ENCODE measurements around the gene NADK2. TPM values are rescaled to one million over a fixed set of nuclear protein-coding genes. Genes with fewer than 3 reads are reported as not detected.

The NADK2 gene
- total and polyA plus RNA-seq, 3 experiments from 2014 or later = 7.9 to 24.3 (median 22.7) TPM

GRCh38 chr5:36232533-36232932 lies 9.2 kb downstream of the NADK2 start:
- POLR2A ChIA-PET = no interaction called here
- Mint-ChIP-seq H3K4me3 (no peak overlapping the region), H3K36me3 (no peaks in the 10 kb centered on the region)

DNA sequence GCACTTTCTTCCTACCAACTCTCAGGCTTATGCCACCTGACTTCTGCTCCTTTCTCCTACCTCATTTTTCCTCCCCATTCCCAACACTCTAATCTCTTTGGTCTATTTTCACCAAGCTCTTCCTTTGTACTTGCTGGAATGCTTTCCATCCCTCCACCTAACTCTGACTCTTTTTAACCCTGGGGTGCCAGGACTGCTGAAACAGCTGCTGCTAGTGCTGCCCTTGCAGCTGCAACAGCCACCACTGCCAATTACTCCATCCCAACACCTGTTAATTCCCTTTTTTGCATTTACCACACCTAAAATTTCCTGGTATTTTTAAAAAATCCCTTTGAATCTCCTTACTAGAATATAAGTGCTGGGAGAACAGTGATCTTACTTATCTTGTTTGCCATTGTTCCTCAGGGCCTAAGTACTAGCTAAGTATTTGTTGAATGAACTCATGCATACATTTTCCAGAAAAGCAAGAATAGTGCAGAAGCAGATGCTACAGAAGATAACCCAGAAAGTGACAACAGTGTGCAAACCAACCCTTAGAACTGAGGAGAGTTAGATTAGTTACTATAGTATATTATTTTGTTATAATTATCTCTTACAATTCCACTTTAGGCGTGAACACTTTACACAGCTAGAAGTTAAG lies 11.5 kb downstream of the NADK2 start:
- ChIA-PET POLR2A (no interaction called here), CTCF (interaction anchor here (3.5 kb wide), 1 partner anchor 11 kb away, joined by 17 read pairs; the partner anchor contains the start of gene NADK2)
- Mint-ChIP-seq H3K27me3 (no peaks in the 10 kb centered on the region), H3K9me3 (no peaks in the 10 kb centered on the region), H3K36me3 (peaks cover 1 to 9% (median 4%) of the 10 kb centered on the region in 3 donors), H3K4me3 (no peak overlapping the region), H3K27ac (peak overlapping the region in 1 of 8 donors; percentile 23), H3K4me1 (peaks cover 7 to 18% (median 13%) of the 10 kb centered on the region in 3 donors)
- DNase-seq = no peak
- H3K4me1 ChIP-seq (ENCODE audit: insufficient read depth, low read length) = no peaks in the 10 kb centered on the region
- no peaks in the 10 kb centered on the region for H3K9me3 ChIP-seq (ENCODE audit: low read length)
- no peaks in the 10 kb centered on the region for H3K27me3 ChIP-seq (ENCODE audit: insufficient read depth, low read length, poor library complexity, severe bottlenecking)
- H3K36me3 ChIP-seq (ENCODE audit: insufficient read depth, low read length) = peaks cover 5% of the 10 kb centered on the region
- H3K4me3 ChIP-seq (ENCODE audit: low read length) = no peak overlapping the region
- H3K27ac ChIP-seq (ENCODE audit: low read depth, low read length) = no peak overlapping the region

More at GRCh38 chr5:36232533-36232932, 9.2 kb downstream of the NADK2 start:
- Histone ChIP-seq H3K36me3 (ENCODE audit: insufficient read depth, low read length) (no peaks in the 10 kb centered on the region), H3K9me3 (ENCODE audit: low read length) (no peaks in the 10 kb centered on the region), H3K4me3 (ENCODE audit: low read length) (no peak overlapping the region), H3K27ac (ENCODE audit: low read depth, low read length) (no peak overlapping the region), H3K4me1 (ENCODE audit: insufficient read depth, low read length) (no peaks in the 10 kb centered on the region), H3K27me3 (ENCODE audit: insufficient read depth, low read length, poor library complexity, severe bottlenecking) (no peaks in the 10 kb centered on the region)
- Mint-ChIP-seq H3K27ac (peak overlapping the region in 1 of 8 donors; percentile 49), H3K27me3 (no peaks in the 10 kb centered on the region), H3K4me1 (peaks cover 12 to 31% (median 25%) of the 10 kb centered on the region in 3 donors), H3K9me3 (no peaks in the 10 kb centered on the region)
- no peak for DNase-seq
- CTCF ChIA-PET = interaction anchor here (1.3 kb wide), 1 partner anchor 9 kb away, joined by 6 read pairs; the partner anchor contains the start of gene NADK2

DNA sequence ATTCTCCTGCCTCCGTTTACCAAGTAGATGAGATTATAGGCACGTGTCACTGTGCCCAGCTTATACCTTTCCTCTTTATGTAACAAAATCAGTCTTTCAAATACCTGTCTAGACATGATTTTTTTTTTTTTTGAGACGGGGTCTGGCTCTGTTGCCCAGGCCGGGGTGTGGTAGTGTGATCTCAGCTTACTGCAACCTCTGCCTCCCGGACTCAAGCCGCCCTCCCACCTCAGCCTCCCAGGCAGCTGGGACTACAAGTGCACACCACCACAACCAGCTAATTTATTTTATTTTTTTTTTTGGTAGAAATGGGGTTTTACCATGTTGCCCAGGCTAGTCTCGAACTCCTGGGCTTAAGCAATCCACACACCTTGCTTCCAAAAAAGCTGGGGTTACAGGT lies 13.2 kb downstream of the NADK2 start:
- Histone ChIP-seq H3K4me1 (ENCODE audit: insufficient read depth, low read length) (no peaks in the 10 kb centered on the region), H3K36me3 (ENCODE audit: insufficient read depth, low read length) (peaks cover 7% of the 10 kb centered on the region), H3K27ac (ENCODE audit: low read depth, low read length) (no peak overlapping the region), H3K4me3 (ENCODE audit: low read length) (no peak overlapping the region), H3K9me3 (ENCODE audit: low read length) (no peaks in the 10 kb centered on the region), H3K27me3 (ENCODE audit: insufficient read depth, low read length, poor library complexity, severe bottlenecking) (no peaks in the 10 kb centered on the region)
- CTCF ChIA-PET = interaction anchor here (0.9 to 3.5 kb wide), 2 partner anchors 11 to 13 kb away, joined by 3 to 17 read pairs; partner anchors contain the start of gene NADK2
- no peak for DNase-seq
- no peak overlapping the region for H3K27ac Mint-ChIP-seq
- no peak overlapping the region for H3K4me3 Mint-ChIP-seq
- H3K27me3 Mint-ChIP-seq = no peaks in the 10 kb centered on the region
- H3K36me3 Mint-ChIP-seq = peaks cover 1 to 15% (median 4%) of the 10 kb centered on the region in 3 donors
- H3K4me1 Mint-ChIP-seq = peaks cover 7 to 18% (median 13%) of the 10 kb centered on the region in 3 donors
- H3K9me3 Mint-ChIP-seq = no peaks in the 10 kb centered on the region
- POLR2A ChIA-PET = no interaction called here

GRCh38 chr5:36227046-36227445 lies 14.7 kb downstream of the NADK2 start:
- Histone ChIP-seq H3K36me3 (ENCODE audit: insufficient read depth, low read length) (peaks cover 7% of the 10 kb centered on the region), H3K27ac (ENCODE audit: low read depth, low read length) (no peak overlapping the region), H3K27me3 (ENCODE audit: insufficient read depth, low read length, poor library complexity, severe bottlenecking) (no peaks in the 10 kb centered on the region), H3K4me1 (ENCODE audit: insufficient read depth, low read length) (no peaks in the 10 kb centered on the region), H3K4me3 (ENCODE audit: low read length) (no peak overlapping the region), H3K9me3 (ENCODE audit: low read length) (no peaks in the 10 kb centered on the region)
- peaks cover 5 to 9% (median 7%) of the 10 kb centered on the region in 3 donors for H3K4me1 Mint-ChIP-seq
- H3K36me3 Mint-ChIP-seq = peaks cover 1 to 15% (median 4%) of the 10 kb centered on the region in 3 donors
- no peak overlapping the region for H3K27ac Mint-ChIP-seq
- no peaks in the 10 kb centered on the region for H3K9me3 Mint-ChIP-seq
- no peak for DNase-seq
- H3K4me3 Mint-ChIP-seq = no peak overlapping the region
- H3K27me3 Mint-ChIP-seq = no peaks in the 10 kb centered on the region
- ChIA-PET CTCF (interaction anchor here (3.5 kb wide), 1 partner anchor 15 kb away, joined by 17 read pairs; the partner anchor contains the start of gene NADK2), POLR2A (no interaction called here)

DNA sequence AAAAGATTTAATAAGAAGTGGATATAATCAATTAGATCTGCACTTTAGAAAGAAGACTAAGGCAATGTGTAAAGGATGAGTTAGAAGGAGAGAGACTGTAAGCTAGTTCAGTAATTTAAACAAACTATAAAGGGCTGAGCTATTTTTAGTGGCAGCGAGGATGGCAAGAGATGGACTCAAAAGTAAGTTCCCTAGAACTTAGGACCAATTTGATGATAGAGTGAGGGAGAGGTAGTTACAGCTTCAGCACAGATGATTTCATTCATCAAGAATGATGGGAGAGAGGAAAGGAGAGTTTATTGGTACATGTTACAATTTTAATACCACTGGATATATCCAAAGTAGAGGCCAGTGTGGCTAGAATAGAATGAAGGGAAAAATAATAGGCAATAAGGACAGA lies 19.1 kb downstream of the NADK2 start:
- no peak overlapping the region for H3K4me3 Mint-ChIP-seq
- H3K27ac Mint-ChIP-seq = no peak overlapping the region
- Histone ChIP-seq H3K27ac (ENCODE audit: low read depth, low read length) (no peak overlapping the region), H3K4me1 (ENCODE audit: insufficient read depth, low read length) (no peaks in the 10 kb centered on the region), H3K4me3 (ENCODE audit: low read length) (no peak overlapping the region), H3K36me3 (ENCODE audit: insufficient read depth, low read length) (peaks cover 7% of the 10 kb centered on the region), H3K9me3 (ENCODE audit: low read length) (no peaks in the 10 kb centered on the region), H3K27me3 (ENCODE audit: insufficient read depth, low read length, poor library complexity, severe bottlenecking) (no peaks in the 10 kb centered on the region)
- peaks cover 4 to 37% (median 27%) of the 10 kb centered on the region in 3 donors for H3K36me3 Mint-ChIP-seq
- ChIA-PET POLR2A (no interaction called here), CTCF (interaction anchor here (1.3 kb wide), 1 partner anchor 19 kb away, joined by 3 read pairs; the partner anchor contains the start of gene NADK2)
- no peaks in the 10 kb centered on the region for H3K9me3 Mint-ChIP-seq
- no peak for DNase-seq
- H3K27me3 Mint-ChIP-seq = no peaks in the 10 kb centered on the region
- H3K4me1 Mint-ChIP-seq = no peaks in the 10 kb centered on the region

GRCh38 chr5:36217988-36218387 lies 23.7 kb downstream of the NADK2 start:
- no peak for DNase-seq
- Mint-ChIP-seq H3K4me3 (no peak overlapping the region), H3K9me3 (no peaks in the 10 kb centered on the region), H3K27ac (no peak overlapping the region), H3K36me3 (peaks cover 4 to 65% (median 19%) of the 10 kb centered on the region in 3 donors), H3K4me1 (no peaks in the 10 kb centered on the region), H3K27me3 (no peaks in the 10 kb centered on the region)
- ChIA-PET CTCF (interaction anchor here (1.4 kb wide), 1 partner anchor 47 kb away, joined by 4 read pairs; no protein-coding TSS in a partner anchor), POLR2A (interaction anchor here (1.1 kb wide), 1 partner anchor 10 kb away, joined by 4 read pairs; no protein-coding TSS in a partner anchor)
- H3K27ac ChIP-seq (ENCODE audit: low read depth, low read length) = no peak overlapping the region
- H3K4me3 ChIP-seq (ENCODE audit: low read length) = no peak overlapping the region
- no peaks in the 10 kb centered on the region for H3K4me1 ChIP-seq (ENCODE audit: insufficient read depth, low read length)
- no peaks in the 10 kb centered on the region for H3K9me3 ChIP-seq (ENCODE audit: low read length)
- peaks cover 7% of the 10 kb centered on the region for H3K36me3 ChIP-seq (ENCODE audit: insufficient read depth, low read length)
- no peaks in the 10 kb centered on the region for H3K27me3 ChIP-seq (ENCODE audit: insufficient read depth, low read length, poor library complexity, severe bottlenecking)

GRCh38 chr5:36217567-36217966 lies 24.2 kb downstream of the NADK2 start:
- no peak for DNase-seq
- no peaks in the 10 kb centered on the region for H3K27me3 Mint-ChIP-seq

DNA sequence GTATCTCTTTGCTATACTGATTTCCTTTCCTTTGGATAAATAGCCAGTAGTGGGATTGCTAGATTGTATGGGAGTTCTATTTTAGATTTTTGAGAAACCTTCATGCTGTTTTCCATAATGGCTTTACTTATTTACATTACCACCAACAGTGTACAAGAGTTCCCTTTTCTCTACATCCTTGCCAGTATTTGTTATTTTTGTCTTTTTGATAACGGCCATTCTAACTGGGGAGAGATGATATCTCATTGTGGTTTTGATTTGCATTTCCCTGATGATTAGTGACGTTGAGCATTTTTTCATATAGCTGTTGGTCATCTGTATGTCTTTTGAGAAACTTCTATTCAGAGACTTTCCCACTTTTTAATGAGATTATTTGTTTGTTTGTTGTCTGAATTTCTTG lies 25.8 kb downstream of the NADK2 start:
- H3K4me1 Mint-ChIP-seq = no peaks in the 10 kb centered on the region
- ChIA-PET CTCF (interaction anchor here (1.2 kb wide), 1 partner anchor 24 kb away, joined by 3 read pairs; no protein-coding TSS in a partner anchor), POLR2A (no interaction called here)
- no peaks in the 10 kb centered on the region for H3K9me3 Mint-ChIP-seq
- H3K27ac Mint-ChIP-seq = peak overlapping the region in 2 of 8 donors; percentile 16 to 18
- no peak overlapping the region for H3K27ac ChIP-seq (ENCODE audit: low read depth, low read length)
- H3K36me3 Mint-ChIP-seq = peaks cover 4 to 75% (median 22%) of the 10 kb centered on the region in 3 donors
- no peak for DNase-seq
- H3K27me3 ChIP-seq (ENCODE audit: insufficient read depth, low read length, poor library complexity, severe bottlenecking) = no peaks in the 10 kb centered on the region
- no peaks in the 10 kb centered on the region for H3K4me1 ChIP-seq (ENCODE audit: insufficient read depth, low read length)
- H3K4me3 ChIP-seq (ENCODE audit: low read length) = no peak overlapping the region
- no peaks in the 10 kb centered on the region for H3K9me3 ChIP-seq (ENCODE audit: low read length)
- H3K4me3 Mint-ChIP-seq = no peak overlapping the region
- no peaks in the 10 kb centered on the region for H3K27me3 Mint-ChIP-seq
- peaks cover 7% of the 10 kb centered on the region for H3K36me3 ChIP-seq (ENCODE audit: insufficient read depth, low read length)

More at GRCh38 chr5:36217567-36217966, 24.2 kb downstream of the NADK2 start:
- POLR2A ChIA-PET = interaction anchor here (1.1 kb wide), 1 partner anchor 10 kb away, joined by 4 read pairs; no protein-coding TSS in a partner anchor
- no peak overlapping the region for H3K4me3 Mint-ChIP-seq
- H3K36me3 Mint-ChIP-seq = peaks cover 4 to 69% (median 23%) of the 10 kb centered on the region in 3 donors
- Histone ChIP-seq H3K27ac (ENCODE audit: low read depth, low read length) (no peak overlapping the region), H3K9me3 (ENCODE audit: low read length) (no peaks in the 10 kb centered on the region), H3K27me3 (ENCODE audit: insufficient read depth, low read length, poor library complexity, severe bottlenecking) (no peaks in the 10 kb centered on the region), H3K4me1 (ENCODE audit: insufficient read depth, low read length) (no peaks in the 10 kb centered on the region), H3K36me3 (ENCODE audit: insufficient read depth, low read length) (peaks cover 7% of the 10 kb centered on the region), H3K4me3 (ENCODE audit: low read length) (no peak overlapping the region)
- no peak overlapping the region for H3K27ac Mint-ChIP-seq
- H3K4me1 Mint-ChIP-seq = no peaks in the 10 kb centered on the region
- H3K9me3 Mint-ChIP-seq = no peaks in the 10 kb centered on the region
- CTCF ChIA-PET = interaction anchor here (1.4 kb wide), 1 partner anchor 47 kb away, joined by 4 read pairs; no protein-coding TSS in a partner anchor
